ENCODE measurements around the gene NAP1L4. TPM values are rescaled to one million over a fixed set of nuclear protein-coding genes. Genes with fewer than 3 reads are reported as not detected.
A peak's percentile ranks its signal among the peaks of the same experiment; 100 is the strongest.

NAP1L4 gene
- total RNA-seq, 6 experiments from 2014 or later, result 37.6 to 76.0 (median 56.9) TPM

DNA sequence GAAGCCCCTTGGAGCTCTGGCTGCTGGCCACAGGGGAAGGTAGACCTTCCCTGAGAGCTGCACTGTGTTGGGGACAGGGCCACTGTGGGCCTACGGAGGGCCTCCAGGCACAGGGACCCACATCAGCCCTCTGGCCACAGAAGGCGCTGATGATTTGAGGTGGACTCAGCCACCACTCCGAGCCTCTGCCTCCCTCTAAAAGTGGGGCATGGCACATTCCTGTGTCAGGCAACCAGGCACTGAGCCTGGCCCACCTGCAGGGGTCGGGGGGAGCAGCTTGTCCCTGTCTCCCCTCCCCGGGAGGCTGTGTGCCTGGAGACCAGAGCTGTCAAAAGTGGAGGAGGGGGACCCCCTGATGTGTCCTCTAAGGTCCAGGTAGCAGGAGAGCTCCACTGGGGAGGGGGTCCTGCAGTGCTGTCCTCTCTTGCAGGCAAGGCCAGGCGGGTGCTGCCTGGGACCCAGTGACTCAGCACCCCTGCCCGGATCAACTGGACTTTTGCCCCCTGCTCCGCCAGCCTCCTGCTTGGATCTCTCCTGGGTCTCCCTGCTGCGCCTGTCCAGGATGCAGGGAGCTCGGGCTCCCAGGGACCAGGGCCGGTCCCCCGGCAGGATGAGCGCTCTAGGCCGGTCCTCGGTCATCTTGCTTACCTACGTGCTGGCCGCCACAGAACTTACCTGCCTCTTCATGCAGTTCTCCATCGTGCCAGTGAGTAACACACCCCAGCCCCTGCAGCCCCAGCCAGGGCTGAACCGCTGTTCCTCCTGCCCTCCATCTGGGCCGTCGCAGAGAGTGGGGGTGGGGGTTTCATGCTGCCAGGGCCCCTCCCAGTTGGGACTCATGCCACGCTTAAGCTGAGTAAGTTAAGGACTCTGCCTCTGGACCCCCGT, 89.1 kb downstream of the NAP1L4 start:
- Histone ChIP-seq H3K36me3 (no peaks in the 10 kb centered on the region), H3K27ac (peak overlapping the region; percentile 87 to 90 (median 90)), H3K4me1 (peaks cover 0 to 18% (median 8%) of the 10 kb centered on the region in 4 donors), H3K4me3 (peak overlapping the region; percentile 65 to 71 (median 68)), H3K9me3 (no peaks in the 10 kb centered on the region), H3K27me3 (no peaks in the 10 kb centered on the region)
- DNase-seq, result peak; percentile 82 to 89 (median 88)
- 40% methylated on average over 6 of the region's 23 CpGs for WGBS (ENCODE audit: insufficient coverage, low coverage, low lambda C conversion rate, missing lambda C conversion rate)
- TF ChIP-seq, protein P1, sequence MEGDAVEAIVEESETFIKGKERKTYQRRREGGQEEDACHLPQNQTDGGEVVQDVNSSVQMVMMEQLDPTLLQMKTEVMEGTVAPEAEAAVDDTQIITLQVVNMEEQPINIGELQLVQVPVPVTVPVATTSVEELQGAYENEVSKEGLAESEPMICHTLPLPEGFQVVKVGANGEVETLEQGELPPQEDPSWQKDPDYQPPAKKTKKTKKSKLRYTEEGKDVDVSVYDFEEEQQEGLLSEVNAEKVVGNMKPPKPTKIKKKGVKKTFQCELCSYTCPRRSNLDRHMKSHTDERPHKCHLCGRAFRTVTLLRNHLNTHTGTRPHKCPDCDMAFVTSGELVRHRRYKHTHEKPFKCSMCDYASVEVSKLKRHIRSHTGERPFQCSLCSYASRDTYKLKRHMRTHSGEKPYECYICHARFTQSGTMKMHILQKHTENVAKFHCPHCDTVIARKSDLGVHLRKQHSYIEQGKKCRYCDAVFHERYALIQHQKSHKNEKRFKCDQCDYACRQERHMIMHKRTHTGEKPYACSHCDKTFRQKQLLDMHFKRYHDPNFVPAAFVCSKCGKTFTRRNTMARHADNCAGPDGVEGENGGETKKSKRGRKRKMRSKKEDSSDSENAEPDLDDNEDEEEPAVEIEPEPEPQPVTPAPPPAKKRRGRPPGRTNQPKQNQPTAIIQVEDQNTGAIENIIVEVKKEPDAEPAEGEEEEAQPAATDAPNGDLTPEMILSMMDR (IDR thresholded peaks at IDR 0.05), result peak in 1 of 4 donors; percentile 10
- TF ChIP-seq POLR2A (IDR thresholded peaks at IDR 0.05), result peak; percentile 72
- ATAC-seq, result peak; percentile 59 to 70 (median 62)
- intact Hi-C loops (cut with DNase I), result no loop called here

DNA sequence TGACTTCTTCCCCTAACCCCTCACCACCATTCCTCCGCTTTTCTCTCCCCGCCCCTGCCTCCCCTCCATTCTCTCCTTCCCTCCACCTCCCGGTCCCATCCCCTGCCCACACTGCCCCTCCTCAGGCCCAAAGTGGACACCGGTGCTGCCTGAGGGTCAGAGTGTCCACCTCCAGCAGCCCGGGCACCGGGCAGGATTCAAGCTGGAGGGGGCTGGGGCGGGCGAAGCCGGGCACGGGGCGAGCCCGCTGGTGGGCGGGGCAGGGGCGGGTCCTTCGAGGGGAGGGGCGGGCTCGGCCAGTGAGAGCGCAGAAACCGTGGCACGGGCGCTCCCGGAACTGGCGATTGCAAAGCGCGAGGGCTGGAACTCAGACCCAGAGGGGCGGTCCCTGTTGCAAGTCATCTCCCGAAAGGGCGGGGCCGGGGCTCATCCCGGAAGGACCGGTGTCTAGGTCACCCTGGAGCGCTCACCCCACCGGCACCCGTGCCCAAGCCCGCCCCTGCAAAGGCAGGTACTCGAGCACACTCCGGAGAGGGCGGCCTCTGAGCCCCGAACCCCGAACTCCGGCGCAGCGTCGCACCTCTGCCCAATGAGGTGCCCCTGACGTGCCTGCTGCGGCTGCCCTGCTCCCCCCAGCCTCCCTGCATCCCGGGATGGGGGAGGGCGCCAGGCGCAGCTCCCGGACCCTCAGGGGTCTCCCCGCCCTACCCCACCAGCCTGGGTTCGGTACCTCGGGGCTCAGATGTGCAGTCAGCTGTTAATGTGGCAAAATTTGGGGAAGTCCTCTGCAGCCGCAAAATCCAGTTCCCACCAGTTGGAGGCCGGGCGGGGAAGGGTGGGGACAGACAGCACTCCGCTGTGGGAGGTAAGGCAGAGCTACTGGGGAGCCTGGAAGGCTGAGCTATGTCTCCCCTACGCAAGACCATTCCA, 90.0 kb downstream of the NAP1L4 start:
- Histone ChIP-seq H3K36me3 (no peaks in the 10 kb centered on the region), H3K9me3 (no peaks in the 10 kb centered on the region), H3K27ac (peak overlapping the region; percentile 87 to 90 (median 90)), H3K4me1 (peaks cover 0 to 18% (median 8%) of the 10 kb centered on the region in 4 donors), H3K4me3 (peak overlapping the region; percentile 65 to 71 (median 68)), H3K27me3 (no peaks in the 10 kb centered on the region)
- peak; percentile 84 to 94 (median 88) for ATAC-seq
- TF ChIP-seq, protein P1 (IDR thresholded peaks at IDR 0.05), result no peak
- TF ChIP-seq POLR2A (IDR thresholded peaks at IDR 0.05), result peak; percentile 83
- WGBS (ENCODE audit: insufficient coverage, low coverage, low lambda C conversion rate, missing lambda C conversion rate), result 5% methylated on average over 24 of the region's 58 CpGs
- intact Hi-C loops (cut with DNase I), result no loop called here
- peak; percentile 99 to 100 (median 99) for DNase-seq

DNA sequence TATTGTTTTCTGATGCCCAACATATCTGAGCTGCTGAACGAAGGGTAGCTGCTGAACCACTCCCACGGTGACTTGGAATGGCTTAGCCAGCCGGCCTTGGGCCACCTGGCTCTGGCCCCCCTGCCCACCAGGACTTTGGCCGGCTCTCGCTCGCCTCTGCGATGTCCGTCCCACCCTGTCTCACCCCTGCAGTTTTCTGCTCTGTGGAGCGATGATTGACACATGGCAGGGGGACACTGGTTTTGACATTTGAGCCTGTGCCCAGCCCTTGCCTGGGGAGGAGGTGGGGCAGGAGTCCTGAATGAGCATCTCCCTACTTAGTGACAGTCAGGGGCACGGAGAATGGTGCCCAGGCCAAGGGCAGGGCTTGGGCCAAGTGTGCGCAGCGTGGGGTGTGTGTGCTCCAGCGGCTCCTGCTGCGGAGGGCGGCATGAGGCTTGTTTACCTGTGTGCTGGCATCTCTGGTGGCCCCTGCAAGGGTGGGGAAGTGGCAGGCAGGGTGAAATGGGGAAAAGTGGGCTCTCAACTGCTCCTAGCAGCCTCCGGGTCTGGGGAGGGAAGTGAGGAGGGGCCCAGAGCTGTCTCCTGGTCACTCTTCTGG, 90.8 kb downstream of the NAP1L4 start:
- no peaks in the 10 kb centered on the region for H3K27me3 ChIP-seq
- peak overlapping the region; percentile 65 to 71 (median 68) for H3K4me3 ChIP-seq
- no peaks in the 10 kb centered on the region for H3K9me3 ChIP-seq
- peak overlapping the region; percentile 76 to 90 (median 90) for H3K27ac ChIP-seq
- ATAC-seq (no peak), DNase-seq (no peak)
- peaks cover 0 to 18% (median 8%) of the 10 kb centered on the region in 4 donors for H3K4me1 ChIP-seq
- intact Hi-C loops (cut with DNase I), result no loop called here
- 93% methylated on average over 6 of the region's 16 CpGs for WGBS (ENCODE audit: insufficient coverage, low coverage, low lambda C conversion rate, missing lambda C conversion rate)
- no peak for TF ChIP-seq POLR2A (IDR thresholded peaks at IDR 0.05)
- TF ChIP-seq, protein P1 (IDR thresholded peaks at IDR 0.05), result no peak
- H3K36me3 ChIP-seq, result no peaks in the 10 kb centered on the region

Measured in right lobe of liver (tissue), 6 donors.